HG03066 (cell line): Measurements from ENCODE around the gene NFKB1.

Experiments used
- ATAC-seq: cut with Tn5 transposase; IDR thresholded peaks from one replicate; pipeline ENCODE4 v1.9.1; 2021; ENCODE audit warnings: low read depth; ENCODE audit not compliant: unreplicated experiment

NFKB1 gene

DNA sequence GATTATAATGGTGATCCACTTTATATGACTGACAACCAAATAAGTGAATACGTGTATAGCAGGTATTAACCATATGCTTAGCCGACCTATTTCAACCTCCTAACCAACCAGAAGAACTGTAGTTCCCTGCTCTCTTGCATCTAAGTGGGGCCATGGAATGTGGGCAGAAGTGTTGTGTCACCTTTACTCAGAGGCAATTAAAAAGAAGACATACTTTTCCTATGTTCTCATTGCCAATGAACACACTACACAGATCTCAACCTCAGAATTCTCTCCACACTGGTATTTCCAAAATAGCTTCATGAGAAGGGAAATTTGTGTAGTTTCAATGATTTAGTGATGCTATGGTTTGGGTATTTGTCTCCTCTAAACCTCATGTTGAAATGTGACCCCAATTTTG lies 3.2 kb upstream of the NFKB1 start:
- no peak for ATAC-seq

DNA sequence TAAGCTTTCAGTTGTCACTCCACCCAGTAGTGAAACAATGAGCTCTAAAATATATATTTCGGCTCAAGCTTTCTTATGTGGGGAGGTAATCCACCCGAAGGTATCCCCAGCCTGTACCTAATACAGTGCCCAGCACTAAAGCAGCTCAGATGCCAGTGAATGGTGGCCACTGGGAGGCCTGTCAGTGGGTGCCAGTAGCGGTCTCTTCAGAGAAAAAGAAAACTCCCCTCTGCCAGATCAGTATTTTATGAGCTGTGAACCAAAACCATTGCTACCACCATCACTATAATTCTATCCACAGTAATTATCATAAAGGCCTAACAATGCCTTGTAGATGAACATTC lies 835 bp upstream of the NFKB1 start:
- ATAC-seq, result peak; percentile 23

DNA sequence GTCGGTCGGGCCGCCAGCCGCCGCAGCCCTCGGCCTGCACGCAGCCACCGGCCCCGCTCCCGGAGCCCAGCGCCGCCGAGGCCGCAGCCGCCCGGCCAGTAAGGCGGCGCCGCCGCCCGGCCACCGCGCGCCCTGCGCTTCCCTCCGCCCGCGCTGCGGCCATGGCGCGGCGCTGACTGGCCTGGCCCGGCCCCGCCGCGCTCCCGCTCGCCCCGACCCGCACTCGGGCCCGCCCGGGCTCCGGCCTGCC lies 213 bp downstream of the NFKB1 start:
- ATAC-seq, result peak; percentile 30

DNA sequence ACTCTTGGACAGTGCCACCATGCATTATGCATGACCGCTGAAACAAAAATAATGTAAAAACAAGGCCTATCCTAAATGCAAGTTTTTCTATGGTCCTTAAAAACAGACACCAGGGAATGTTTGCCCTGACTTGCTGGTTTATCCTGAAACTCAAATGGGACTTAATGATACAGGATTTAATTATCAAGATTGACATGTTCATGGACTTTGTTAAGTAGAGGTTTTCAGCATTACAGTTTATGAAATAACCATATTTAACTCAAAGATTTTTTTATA lies 1.3 kb downstream of the NFKB1 start:
- ATAC-seq, result no peak

DNA sequence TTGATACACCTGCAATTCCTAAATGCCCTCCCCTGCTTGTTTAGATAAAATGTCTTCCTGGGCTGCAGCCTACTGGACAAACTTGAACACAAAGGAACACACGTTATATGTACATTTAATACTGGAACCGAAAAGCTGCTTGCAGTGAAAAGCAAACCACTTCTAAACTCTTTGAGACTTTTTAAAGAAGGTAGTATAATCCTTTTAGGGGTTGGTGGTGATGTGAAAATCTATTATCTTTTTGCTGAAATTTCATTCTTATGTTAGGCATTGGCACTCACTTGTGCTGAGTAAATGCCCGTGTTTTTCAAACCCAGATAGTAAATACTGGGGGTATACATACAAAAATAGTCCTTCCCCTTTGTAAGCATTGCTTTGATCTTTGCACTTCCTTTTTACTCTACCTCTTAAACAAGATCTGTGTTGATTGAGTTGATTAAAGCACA lies 2.2 kb downstream of the NFKB1 start:
- no peak for ATAC-seq

DNA sequence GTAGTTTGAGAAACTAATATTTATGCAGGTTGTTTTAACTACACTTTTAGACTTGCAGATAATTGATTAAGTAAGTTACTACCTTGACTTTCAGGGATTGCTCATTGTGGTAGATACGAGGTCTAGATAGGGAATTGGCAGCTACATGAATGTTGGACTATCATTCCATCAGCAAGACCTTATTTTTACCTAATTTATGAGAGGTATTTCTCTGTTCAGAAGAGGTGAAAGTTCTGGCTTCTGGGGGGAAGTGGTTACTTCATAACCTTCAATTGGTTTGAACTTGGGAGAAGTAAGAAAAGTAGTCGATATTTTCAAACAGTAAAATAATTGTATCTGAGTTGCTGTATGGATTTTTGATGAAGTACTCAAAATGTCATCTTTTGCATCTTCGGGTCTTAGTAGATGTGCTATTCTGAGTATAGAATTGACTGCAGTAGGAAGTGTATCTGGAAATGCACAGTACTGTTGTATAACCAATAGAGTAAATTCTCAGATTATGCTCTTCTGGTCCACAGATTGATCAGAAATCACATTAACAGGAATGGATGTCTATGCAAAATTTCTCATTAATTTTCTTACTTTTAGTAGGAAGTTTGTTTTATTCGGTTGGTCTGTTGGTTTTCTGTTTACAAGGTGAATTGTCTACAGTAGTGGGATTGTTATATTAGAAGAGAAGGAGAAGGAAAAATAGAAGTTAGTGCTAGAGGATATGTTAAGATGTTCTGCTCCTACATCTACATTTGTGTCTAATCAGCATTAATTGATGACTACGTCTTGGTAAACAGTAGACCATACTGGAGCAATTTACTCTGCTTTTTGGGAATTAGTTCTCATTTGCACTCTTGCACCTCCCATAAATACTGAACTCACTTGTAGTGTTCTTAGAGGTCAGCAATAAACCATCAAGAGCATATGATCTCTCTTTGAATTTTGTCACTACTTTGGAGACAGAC lies 3.0 kb downstream of the NFKB1 start:
- ATAC-seq, result no peak

DNA sequence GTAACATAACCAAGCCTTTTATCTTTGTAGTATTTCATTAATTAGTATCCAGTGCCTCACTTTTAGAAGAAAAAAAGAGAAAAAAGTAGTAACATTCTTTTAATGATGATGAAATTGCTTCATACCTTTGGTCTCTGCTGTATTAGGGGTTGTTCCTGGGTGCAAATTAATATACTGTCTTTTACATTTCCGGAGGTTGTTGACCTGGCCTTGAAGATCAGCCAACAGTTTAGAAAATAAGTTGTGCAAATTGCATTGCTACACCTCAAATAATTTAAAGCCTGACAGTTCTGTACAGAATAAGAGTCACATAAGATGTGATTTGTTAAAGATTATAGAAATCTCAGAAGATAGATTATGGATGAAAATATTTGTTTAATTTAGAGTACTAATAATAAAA lies 3.8 kb downstream of the NFKB1 start:
- no peak for ATAC-seq

DNA sequence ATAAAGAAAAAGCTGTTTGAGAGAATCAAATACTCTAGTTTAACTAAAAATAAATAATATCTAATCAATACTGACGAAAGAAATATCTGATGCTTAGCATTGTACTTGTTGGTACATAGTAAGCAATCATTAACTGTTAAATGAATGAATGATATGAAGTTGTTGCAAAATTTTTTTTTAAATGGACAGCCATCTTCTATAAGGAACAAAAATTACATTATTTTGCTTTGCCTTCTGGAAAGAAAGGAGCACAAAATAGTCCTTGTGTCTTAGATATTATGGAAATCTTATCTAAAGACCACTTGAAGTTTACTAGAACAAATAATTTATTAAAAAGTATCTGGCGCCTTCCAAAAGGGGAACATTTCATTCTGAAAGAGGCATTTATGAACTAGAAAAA lies 4.5 kb downstream of the NFKB1 start:
- no peak for ATAC-seq

DNA sequence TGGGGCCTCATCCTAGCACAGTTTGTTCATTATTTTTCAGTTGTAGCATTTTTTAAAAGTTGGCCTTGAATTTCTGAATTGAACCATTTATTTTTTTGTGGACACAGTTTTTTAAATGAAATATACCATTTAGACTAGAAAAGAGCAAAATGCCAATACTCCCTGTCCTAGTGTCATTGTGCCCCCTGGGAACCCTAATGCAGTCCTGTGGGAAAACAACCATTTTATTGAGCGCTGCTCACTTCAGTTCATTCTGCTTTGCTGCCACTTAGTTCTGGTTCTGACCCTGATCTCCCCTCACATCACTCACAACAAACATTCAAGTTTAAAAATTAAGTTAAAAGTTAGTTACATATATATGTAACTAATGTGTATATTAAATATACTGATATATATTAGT lies 5.4 kb downstream of the NFKB1 start:
- no peak for ATAC-seq

DNA sequence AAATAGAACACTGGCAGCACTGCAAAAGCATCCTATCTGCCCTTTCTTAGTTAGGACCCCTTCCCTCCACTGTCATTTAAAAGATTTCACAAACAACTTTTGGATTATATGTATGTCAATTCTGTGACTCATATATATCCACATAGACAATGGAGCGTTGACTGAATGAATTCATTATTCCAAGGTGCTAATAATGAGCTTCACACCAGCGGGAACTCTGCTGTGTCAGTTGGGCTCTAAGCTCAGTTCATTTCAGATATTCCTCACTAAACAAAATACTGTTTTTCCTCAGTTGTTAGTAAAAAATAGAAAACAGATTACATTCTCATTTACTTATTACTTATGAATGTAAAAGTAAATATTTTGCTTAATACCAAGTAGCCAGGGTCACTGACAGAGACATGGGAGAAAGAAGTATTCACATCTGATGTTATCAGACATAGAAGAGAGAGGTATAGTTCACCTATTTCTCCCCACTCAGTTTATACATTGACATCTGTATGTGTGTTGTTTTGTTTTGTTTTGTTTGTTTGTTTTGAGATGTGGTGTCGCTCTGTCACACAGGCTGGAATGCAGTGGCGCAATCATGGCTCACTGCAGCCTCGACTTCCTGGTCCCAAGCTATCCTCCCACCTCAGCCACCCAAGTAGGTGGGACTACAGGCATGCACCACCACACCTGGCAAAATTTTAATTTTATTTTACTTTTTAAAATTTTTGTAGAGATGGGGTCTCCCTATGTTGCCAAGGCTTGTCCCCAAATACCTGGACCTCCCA lies 10.9 kb downstream of the NFKB1 start:
- no peak for ATAC-seq

DNA sequence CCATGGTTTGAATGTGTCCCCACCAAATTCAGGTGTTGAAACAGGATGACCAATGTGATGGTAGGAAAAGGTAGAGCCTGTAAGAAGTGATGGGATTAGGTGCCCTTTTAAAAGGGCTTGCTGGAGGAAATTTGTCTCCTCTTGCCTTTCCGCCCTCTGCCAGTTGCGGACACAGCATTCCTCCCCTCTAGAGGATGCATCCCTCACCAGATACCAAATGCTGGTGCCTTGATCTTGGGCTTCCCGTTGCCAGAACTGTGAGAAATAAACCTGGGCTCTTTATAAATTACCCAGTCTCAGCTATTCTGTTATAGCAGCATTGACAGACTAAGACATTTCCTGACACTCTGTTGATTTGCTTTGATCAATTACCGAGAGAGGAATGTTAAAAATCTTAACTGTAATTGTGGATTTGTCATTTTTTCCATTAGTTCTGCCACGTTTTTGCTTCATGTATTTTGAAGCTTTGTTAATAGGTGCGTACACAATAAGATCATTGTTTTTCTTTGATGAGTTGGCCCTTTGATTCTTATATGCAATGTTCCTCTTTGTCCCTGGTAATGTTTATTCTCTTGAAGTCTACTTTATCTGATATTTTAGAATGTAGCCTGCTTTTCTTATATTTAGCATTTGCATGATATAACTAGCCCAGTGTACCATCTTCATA lies 13.3 kb downstream of the NFKB1 start:
- no peak for ATAC-seq

DNA sequence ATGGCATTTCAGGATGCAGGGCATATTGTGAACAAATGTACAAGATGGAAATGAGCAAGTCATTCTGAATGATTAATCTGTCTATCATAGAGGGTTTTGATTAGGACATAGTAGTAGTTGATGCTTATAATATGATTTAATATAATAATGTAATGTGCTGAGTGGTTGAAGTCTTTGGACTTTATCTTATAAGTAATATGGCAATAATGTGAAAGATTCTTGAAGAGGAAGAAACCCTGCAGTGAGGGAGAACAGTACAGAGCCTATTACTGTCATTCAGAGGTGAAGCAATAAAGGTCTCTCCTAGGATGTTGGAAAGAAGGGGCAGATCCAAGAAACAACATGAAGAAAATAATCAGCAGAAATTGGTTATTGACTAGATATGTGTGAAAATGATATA lies 16.6 kb downstream of the NFKB1 start:
- no peak for ATAC-seq

DNA sequence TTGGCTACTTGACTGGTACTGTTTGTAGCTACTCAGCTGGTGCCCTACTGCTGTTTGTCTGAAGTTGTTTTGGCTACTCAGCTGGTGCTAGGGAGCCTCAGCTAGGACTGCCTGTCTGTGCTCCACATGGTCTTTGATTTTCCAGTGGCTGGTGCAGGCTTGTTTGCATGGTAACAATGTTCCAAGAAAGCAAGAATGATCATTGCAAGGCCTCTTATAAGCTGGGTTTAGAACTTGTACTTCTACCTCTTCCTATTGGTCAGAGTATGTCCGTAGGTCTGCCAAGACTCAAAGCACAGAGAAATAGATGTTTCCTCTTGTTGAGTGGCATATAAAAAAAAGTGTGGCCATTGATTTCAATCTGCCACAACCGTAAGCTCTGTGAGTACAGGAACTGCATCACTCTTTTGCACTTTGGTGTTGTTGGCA lies 17.6 kb downstream of the NFKB1 start:
- no peak for ATAC-seq

DNA sequence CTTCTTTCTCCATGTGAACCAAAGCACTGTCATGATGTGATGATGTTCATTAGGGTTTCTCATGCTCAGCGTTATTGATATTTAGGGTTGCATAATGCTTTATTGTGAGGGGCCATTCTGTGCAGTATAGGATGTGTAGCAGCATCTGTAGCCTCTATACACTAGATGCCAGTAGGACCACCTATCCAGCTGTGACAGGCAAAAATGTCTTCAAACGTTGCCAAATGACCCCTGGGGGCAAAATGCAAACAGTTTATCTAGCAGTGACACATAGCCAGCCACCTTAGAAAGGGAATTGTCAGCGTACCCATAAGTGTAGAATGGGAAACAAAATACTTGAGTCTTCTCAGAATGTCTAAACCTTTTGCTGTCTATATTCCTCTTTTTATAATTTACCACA lies 18.8 kb downstream of the NFKB1 start:
- no peak for ATAC-seq

DNA sequence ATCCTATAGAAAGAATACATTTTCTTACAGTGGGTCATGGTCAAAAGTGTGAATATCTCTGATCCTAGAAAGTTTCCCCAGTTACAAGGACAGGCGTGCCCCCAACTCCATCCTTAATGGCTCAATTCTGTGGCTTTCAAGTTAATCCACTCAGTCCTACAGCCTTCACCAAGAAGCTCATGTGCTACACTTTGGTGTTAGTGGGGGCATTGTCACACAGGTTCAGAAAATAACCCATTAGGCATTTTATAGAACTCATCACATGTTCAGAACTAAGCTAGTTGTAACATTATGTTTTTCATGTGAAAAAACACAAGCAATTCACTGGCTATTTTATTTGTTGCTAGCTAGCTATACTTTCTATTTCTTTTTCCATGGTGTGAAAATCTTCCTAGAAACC lies 20.4 kb downstream of the NFKB1 start:
- ATAC-seq, result no peak

DNA sequence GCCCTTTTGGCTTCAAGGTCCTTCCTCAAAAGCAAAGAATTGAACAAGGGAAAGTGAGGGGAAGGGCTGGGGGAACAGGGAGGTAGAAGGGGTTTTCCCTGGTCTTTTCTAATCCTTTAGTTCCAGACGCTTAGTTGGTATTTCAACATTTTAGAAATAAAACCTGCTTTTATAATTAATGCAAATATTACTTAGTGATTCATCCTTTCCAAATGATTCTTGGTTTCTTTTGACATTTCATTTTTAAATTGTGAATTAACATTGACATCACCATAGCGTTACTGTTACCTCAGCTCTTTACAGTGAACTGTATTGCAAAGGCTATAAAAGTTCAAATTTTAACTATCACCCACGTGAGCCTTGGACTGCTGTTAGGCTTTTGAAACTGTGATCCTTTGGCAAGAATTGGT lies 20.9 kb downstream of the NFKB1 start:
- no peak for ATAC-seq

DNA sequence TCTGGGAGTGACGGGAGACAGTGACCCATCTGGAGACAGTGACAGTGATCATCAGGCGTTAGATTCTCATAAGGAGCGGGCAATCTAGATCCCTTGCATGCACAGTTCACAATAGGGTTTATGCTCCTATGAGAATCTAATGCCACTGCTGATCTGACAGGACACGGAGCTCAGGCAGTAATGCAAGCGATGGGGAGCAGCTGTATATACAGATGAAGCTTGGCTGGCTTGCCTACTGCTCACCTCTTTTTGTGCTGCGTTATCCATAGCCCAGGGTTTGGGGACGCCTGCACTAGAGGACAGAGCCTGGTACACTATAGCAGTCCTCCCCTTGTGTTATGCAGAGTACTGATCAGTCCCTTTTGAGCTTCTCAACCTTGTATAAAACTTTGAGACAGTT lies 23.5 kb downstream of the NFKB1 start:
- ATAC-seq, result no peak

DNA sequence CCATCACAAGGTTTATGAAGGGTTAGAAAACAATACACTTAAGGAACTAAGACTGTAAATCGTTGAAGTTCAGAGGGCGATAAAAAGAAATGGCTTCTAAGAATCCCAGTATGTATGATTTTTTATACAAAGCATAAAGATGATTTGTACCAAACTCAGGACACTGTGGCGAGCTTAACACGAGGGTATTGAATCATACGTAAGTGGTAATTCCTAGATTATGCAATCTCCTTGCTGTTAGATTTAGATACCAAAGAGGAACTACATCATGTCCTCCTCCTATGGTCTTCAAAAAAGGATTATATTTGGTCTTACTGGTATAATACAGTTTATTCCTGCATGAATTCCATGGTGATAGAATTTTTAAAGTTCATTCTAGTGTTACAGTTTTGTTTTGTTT lies 23.9 kb downstream of the NFKB1 start:
- ATAC-seq, result no peak

DNA sequence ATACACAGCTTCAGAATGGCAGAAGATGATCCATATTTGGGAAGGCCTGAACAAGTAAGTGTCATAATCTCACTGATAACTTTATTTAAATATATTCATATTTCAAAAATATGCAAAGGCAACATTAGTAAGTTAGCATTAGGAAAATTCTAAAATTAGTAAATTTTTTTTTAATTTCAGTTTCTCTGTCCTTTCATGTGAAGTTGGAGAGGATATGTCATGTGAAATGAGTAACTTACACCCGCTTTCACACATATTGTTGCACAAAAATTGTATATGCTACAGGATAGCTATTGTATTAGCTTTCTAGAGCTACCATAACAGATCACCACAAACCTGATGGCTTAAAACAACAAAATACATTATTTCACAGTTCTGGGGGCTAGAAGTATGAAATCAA lies 24.3 kb downstream of the NFKB1 start:
- no peak for ATAC-seq

DNA sequence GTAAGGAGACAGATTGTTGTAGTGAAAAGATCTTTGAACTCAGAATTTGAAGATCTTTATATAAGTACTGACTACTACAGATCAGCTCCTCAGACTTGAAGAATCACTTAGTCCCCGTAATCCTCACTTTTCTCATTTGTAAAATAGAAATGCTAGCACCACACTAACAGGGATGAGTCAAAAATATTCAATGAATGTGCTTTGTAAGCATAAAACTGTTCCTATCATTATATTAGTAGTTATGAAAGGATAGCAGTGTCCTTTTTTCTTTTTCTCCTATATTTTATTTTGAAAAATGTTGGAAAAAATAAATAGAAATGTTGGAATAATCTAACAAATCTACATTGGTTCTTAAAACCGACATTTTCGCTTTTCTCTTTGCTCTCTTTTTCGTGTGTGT lies 25.4 kb downstream of the NFKB1 start:
- no peak for ATAC-seq

DNA sequence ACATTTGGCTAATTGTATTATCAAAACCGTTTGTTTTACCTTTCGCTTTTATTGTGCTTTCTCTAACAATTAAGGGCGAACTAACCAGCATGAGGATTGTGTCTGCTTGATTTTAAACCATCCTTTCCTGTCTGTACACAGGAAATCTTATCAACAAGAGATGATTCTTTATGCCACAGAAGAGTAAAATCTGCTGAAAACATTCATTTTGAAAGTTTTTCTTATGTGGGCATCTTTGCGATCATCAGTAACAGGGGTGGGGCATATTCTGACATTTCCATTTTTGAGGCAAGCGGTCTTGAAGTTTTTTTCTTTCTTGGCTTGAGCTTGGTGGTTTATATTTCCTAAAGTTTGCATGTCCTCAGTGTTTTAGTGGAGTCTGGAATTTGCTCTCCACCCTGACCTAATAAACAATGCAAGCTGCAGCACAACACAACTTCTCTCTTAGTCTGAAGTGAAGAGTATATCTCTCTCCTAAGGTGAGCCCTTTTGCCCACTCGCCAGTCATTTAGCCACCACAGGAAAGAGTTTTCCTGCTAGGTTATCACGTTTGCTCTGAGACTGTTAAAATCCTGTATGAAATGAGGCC lies 26.6 kb downstream of the NFKB1 start:
- no peak for ATAC-seq

DNA sequence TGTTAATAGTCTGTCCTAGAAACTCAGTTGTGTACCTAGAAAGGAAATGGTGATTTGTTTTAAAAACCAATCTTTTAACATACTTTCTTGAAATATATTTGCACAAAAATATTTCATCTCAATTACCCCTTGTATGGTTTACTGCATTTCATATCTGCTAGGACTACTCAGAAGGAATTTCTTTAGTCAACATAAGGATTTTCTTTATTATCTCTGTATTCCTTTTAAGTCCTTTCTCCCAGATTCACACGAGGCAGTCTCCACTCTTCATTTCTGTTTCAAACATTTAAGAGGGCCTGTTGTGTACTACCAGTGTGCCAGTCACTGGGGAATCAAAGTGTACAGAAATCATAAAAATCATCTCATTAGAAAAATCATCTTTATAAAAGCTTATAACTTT lies 28.8 kb downstream of the NFKB1 start:
- ATAC-seq, result no peak
